ENCODE results near the gene SMAD2.

Gene SMAD2

GRCh38 chr18:47793609-47794008, 136.8 kb downstream of the SMAD2 start:
- H3K27me3 ChIP-seq (ENCODE audit: control insufficient read depth in 5 of 5, insufficient read depth in 4 of 5, low read length in 5 of 5) = peaks cover 0 to 13% (median 0%) of the 10 kb centered on the region in 5 donors
- no peak overlapping the region for H3K27ac ChIP-seq (ENCODE audit: low read depth, low read length)
- H3K4me1 ChIP-seq (ENCODE audit: control insufficient read depth in 5 of 5, insufficient read depth in 5 of 5, low read length in 5 of 5) = peaks cover 0 to 9% (median 4%) of the 10 kb centered on the region in 5 donors
- H3K4me3 ChIP-seq (ENCODE audit: low read depth in 1 of 5, low read length in 5 of 5) = no peak overlapping the region
- H3K9ac ChIP-seq (ENCODE audit: low read length in 5 of 5) = no peak overlapping the region
- no peaks in the 10 kb centered on the region for H3K36me3 ChIP-seq (ENCODE audit: control insufficient read depth in 5 of 5, insufficient read depth in 5 of 5, low read length in 5 of 5)
- H3K9me3 ChIP-seq (ENCODE audit: control insufficient read depth in 5 of 5, low read length in 5 of 5) = no peaks in the 10 kb centered on the region

- Histone ChIP-seq H3K4me1 (ENCODE audit: control insufficient read depth in 5 of 5, insufficient read depth in 5 of 5, low read length in 5 of 5) (peaks cover 0 to 9% (median 4%) of the 10 kb centered on the region in 5 donors), H3K27ac (ENCODE audit: low read depth, low read length) (no peak overlapping the region), H3K4me3 (ENCODE audit: low read depth in 1 of 5, low read length in 5 of 5) (no peak overlapping the region), H3K27me3 (ENCODE audit: control insufficient read depth in 5 of 5, insufficient read depth in 4 of 5, low read length in 5 of 5) (peaks cover 0 to 9% (median 0%) of the 10 kb centered on the region in 5 donors), H3K9ac (ENCODE audit: low read length in 5 of 5) (no peak overlapping the region), H3K9me3 (ENCODE audit: control insufficient read depth in 5 of 5, low read length in 5 of 5) (peaks cover 0 to 4% (median 0%) of the 10 kb centered on the region in 5 donors), H3K36me3 (ENCODE audit: control insufficient read depth in 5 of 5, insufficient read depth in 5 of 5, low read length in 5 of 5) (no peaks in the 10 kb centered on the region)
Measured at GRCh38 chr18:47791461-47791985, 138.9 kb downstream of the SMAD2 start.

- Histone ChIP-seq H3K27me3 (ENCODE audit: control insufficient read depth in 5 of 5, insufficient read depth in 4 of 5, low read length in 5 of 5) (peaks cover 0 to 5% (median 0%) of the 10 kb centered on the region in 5 donors), H3K27ac (ENCODE audit: low read depth, low read length) (no peak overlapping the region), H3K36me3 (ENCODE audit: control insufficient read depth in 5 of 5, insufficient read depth in 5 of 5, low read length in 5 of 5) (no peaks in the 10 kb centered on the region), H3K4me1 (ENCODE audit: control insufficient read depth in 5 of 5, insufficient read depth in 5 of 5, low read length in 5 of 5) (peaks cover 0 to 3% (median under 1%) of the 10 kb centered on the region in 5 donors), H3K9me3 (ENCODE audit: control insufficient read depth in 5 of 5, low read length in 5 of 5) (peaks cover 0 to 9% (median 1%) of the 10 kb centered on the region in 5 donors), H3K9ac (ENCODE audit: low read length in 5 of 5) (no peak overlapping the region), H3K4me3 (ENCODE audit: low read depth in 1 of 5, low read length in 5 of 5) (no peak overlapping the region)
Measured at GRCh38 chr18:47790036-47790435, 140.4 kb downstream of the SMAD2 start.

GRCh38 chr18:47788621-47789020, 141.8 kb downstream of the SMAD2 start:
- H3K9ac ChIP-seq (ENCODE audit: low read length in 5 of 5) = no peak overlapping the region
- H3K27me3 ChIP-seq (ENCODE audit: control insufficient read depth in 5 of 5, insufficient read depth in 4 of 5, low read length in 5 of 5) = peaks cover 0 to 2% (median 0%) of the 10 kb centered on the region in 5 donors
- no peak overlapping the region for H3K27ac ChIP-seq (ENCODE audit: low read depth, low read length)
- no peaks in the 10 kb centered on the region for H3K36me3 ChIP-seq (ENCODE audit: control insufficient read depth in 5 of 5, insufficient read depth in 5 of 5, low read length in 5 of 5)
- peaks cover 0 to 15% (median 10%) of the 10 kb centered on the region in 5 donors for H3K9me3 ChIP-seq (ENCODE audit: control insufficient read depth in 5 of 5, low read length in 5 of 5)
- H3K4me1 ChIP-seq (ENCODE audit: control insufficient read depth in 5 of 5, insufficient read depth in 5 of 5, low read length in 5 of 5) = no peaks in the 10 kb centered on the region
- no peak overlapping the region for H3K4me3 ChIP-seq (ENCODE audit: low read depth in 1 of 5, low read length in 5 of 5)

- no peaks in the 10 kb centered on the region for H3K4me1 ChIP-seq (ENCODE audit: control insufficient read depth in 5 of 5, insufficient read depth in 5 of 5, low read length in 5 of 5)
- no peak overlapping the region for H3K27ac ChIP-seq (ENCODE audit: low read depth, low read length)
- H3K9ac ChIP-seq (ENCODE audit: low read length in 5 of 5) = no peak overlapping the region
- peaks cover 0 to 15% (median 10%) of the 10 kb centered on the region in 5 donors for H3K9me3 ChIP-seq (ENCODE audit: control insufficient read depth in 5 of 5, low read length in 5 of 5)
- no peaks in the 10 kb centered on the region for H3K36me3 ChIP-seq (ENCODE audit: control insufficient read depth in 5 of 5, insufficient read depth in 5 of 5, low read length in 5 of 5)
- H3K27me3 ChIP-seq (ENCODE audit: control insufficient read depth in 5 of 5, insufficient read depth in 4 of 5, low read length in 5 of 5) = no peaks in the 10 kb centered on the region
- H3K4me3 ChIP-seq (ENCODE audit: low read depth in 1 of 5, low read length in 5 of 5) = no peak overlapping the region
Measured at GRCh38 chr18:47781561-47781960, 148.9 kb downstream of the SMAD2 start.

- Histone ChIP-seq H3K9me3 (ENCODE audit: control insufficient read depth in 5 of 5, low read length in 5 of 5) (peaks cover 0 to 12% (median 7%) of the 10 kb centered on the region in 5 donors), H3K4me3 (ENCODE audit: low read depth in 1 of 5, low read length in 5 of 5) (no peak overlapping the region), H3K27ac (ENCODE audit: low read depth, low read length) (no peak overlapping the region), H3K4me1 (ENCODE audit: control insufficient read depth in 5 of 5, insufficient read depth in 5 of 5, low read length in 5 of 5) (no peaks in the 10 kb centered on the region), H3K36me3 (ENCODE audit: control insufficient read depth in 5 of 5, insufficient read depth in 5 of 5, low read length in 5 of 5) (no peaks in the 10 kb centered on the region), H3K27me3 (ENCODE audit: control insufficient read depth in 5 of 5, insufficient read depth in 4 of 5, low read length in 5 of 5) (no peaks in the 10 kb centered on the region), H3K9ac (ENCODE audit: low read length in 5 of 5) (no peak overlapping the region)
Measured at GRCh38 chr18:47780011-47780725, 150.3 kb downstream of the SMAD2 start.

GRCh38 chr18:47779381-47779780, 151.1 kb downstream of the SMAD2 start:
- H3K4me3 ChIP-seq (ENCODE audit: low read depth in 1 of 5, low read length in 5 of 5) = no peak overlapping the region
- no peaks in the 10 kb centered on the region for H3K4me1 ChIP-seq (ENCODE audit: control insufficient read depth in 5 of 5, insufficient read depth in 5 of 5, low read length in 5 of 5)
- no peak overlapping the region for H3K27ac ChIP-seq (ENCODE audit: low read depth, low read length)
- no peak overlapping the region for H3K9ac ChIP-seq (ENCODE audit: low read length in 5 of 5)
- no peaks in the 10 kb centered on the region for H3K36me3 ChIP-seq (ENCODE audit: control insufficient read depth in 5 of 5, insufficient read depth in 5 of 5, low read length in 5 of 5)
- no peaks in the 10 kb centered on the region for H3K27me3 ChIP-seq (ENCODE audit: control insufficient read depth in 5 of 5, insufficient read depth in 4 of 5, low read length in 5 of 5)
- H3K9me3 ChIP-seq (ENCODE audit: control insufficient read depth in 5 of 5, low read length in 5 of 5) = peaks cover 0 to 6% (median under 1%) of the 10 kb centered on the region in 5 donors

- H3K4me3 ChIP-seq (ENCODE audit: low read depth in 1 of 5, low read length in 5 of 5) = no peak overlapping the region
- no peaks in the 10 kb centered on the region for H3K36me3 ChIP-seq (ENCODE audit: control insufficient read depth in 5 of 5, insufficient read depth in 5 of 5, low read length in 5 of 5)
- no peaks in the 10 kb centered on the region for H3K27me3 ChIP-seq (ENCODE audit: control insufficient read depth in 5 of 5, insufficient read depth in 4 of 5, low read length in 5 of 5)
- H3K9me3 ChIP-seq (ENCODE audit: control insufficient read depth in 5 of 5, low read length in 5 of 5) = no peaks in the 10 kb centered on the region
- H3K4me1 ChIP-seq (ENCODE audit: control insufficient read depth in 5 of 5, insufficient read depth in 5 of 5, low read length in 5 of 5) = peaks cover 0 to 1% (median 0%) of the 10 kb centered on the region in 5 donors
- H3K27ac ChIP-seq (ENCODE audit: low read depth, low read length) = no peak overlapping the region
- no peak overlapping the region for H3K9ac ChIP-seq (ENCODE audit: low read length in 5 of 5)
Measured at GRCh38 chr18:47777626-47778025, 152.8 kb downstream of the SMAD2 start.

GRCh38 chr18:47775961-47776360, 154.5 kb downstream of the SMAD2 start:
- no peak overlapping the region for H3K27ac ChIP-seq (ENCODE audit: low read depth, low read length)
- peaks cover 0 to 5% (median 3%) of the 10 kb centered on the region in 5 donors for H3K4me1 ChIP-seq (ENCODE audit: control insufficient read depth in 5 of 5, insufficient read depth in 5 of 5, low read length in 5 of 5)
- no peaks in the 10 kb centered on the region for H3K27me3 ChIP-seq (ENCODE audit: control insufficient read depth in 5 of 5, insufficient read depth in 4 of 5, low read length in 5 of 5)
- H3K9ac ChIP-seq (ENCODE audit: low read length in 5 of 5) = no peak overlapping the region
- H3K9me3 ChIP-seq (ENCODE audit: control insufficient read depth in 5 of 5, low read length in 5 of 5) = no peaks in the 10 kb centered on the region
- no peaks in the 10 kb centered on the region for H3K36me3 ChIP-seq (ENCODE audit: control insufficient read depth in 5 of 5, insufficient read depth in 5 of 5, low read length in 5 of 5)
- H3K4me3 ChIP-seq (ENCODE audit: low read depth in 1 of 5, low read length in 5 of 5) = no peak overlapping the region

GRCh38 chr18:47773931-47774330, 156.5 kb downstream of the SMAD2 start:
- Histone ChIP-seq H3K4me3 (ENCODE audit: low read depth in 1 of 5, low read length in 5 of 5) (no peak overlapping the region), H3K36me3 (ENCODE audit: control insufficient read depth in 5 of 5, insufficient read depth in 5 of 5, low read length in 5 of 5) (no peaks in the 10 kb centered on the region), H3K27ac (ENCODE audit: low read depth, low read length) (no peak overlapping the region), H3K9me3 (ENCODE audit: control insufficient read depth in 5 of 5, low read length in 5 of 5) (no peaks in the 10 kb centered on the region), H3K9ac (ENCODE audit: low read length in 5 of 5) (no peak overlapping the region), H3K27me3 (ENCODE audit: control insufficient read depth in 5 of 5, insufficient read depth in 4 of 5, low read length in 5 of 5) (no peaks in the 10 kb centered on the region), H3K4me1 (ENCODE audit: control insufficient read depth in 5 of 5, insufficient read depth in 5 of 5, low read length in 5 of 5) (peaks cover 0 to 5% (median 3%) of the 10 kb centered on the region in 5 donors)
